HG03064 (cell line): Measurements from ENCODE around the gene PLD4.
"Not testable (repeated sequence)": the region's sequence is repeated elsewhere in the genome, so short reads cannot be mapped to it uniquely, and the experiment has no call there.

Experiments used
- ATAC-seq: cut with Tn5 transposase; IDR thresholded peaks from one replicate; pipeline ENCODE4 v1.9.1; 2021; ENCODE audit warnings: low read depth; ENCODE audit not compliant: unreplicated experiment

PLD4 gene

DNA sequence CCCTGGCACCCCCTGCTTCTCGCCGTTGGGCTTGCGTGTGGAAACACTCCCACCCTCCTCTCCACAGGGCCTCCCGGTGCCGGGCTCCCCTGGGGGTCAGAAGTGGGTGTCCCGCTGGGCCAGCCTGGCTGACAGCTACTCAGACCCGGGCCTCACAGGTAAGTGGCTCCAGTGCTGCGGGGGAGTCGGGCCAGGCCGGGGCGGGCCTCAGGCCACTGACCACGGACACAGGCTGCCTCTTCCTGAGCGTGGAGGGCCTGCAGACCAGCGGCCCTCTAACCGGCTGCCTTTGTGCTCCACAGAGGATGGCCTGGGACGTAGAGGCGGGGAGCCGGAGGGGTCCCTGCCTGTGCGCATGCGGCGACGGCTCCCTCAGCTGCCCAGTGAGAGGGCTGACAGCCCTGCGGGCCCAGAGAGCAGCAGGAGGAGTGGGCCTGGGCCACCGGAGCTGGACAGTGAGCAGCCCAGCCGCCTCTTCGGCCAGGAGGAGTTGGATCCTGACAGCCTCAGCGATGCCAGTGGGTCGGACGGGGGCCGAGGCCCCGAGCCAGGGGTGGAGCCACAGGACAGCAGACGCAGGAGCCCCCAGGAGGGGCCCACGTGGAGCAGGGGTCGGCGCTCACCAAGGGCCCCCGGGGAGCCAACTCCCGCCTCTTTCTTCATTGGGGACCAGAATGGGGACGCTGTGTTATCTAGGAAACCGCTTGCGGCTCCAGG, 38.5 kb upstream of the PLD4 start:
- no peak for ATAC-seq

GRCh38 chr14:104886690-104887622, 37.7 kb upstream of the PLD4 start:
- no peak for ATAC-seq

- ATAC-seq, result no peak
Observed at GRCh38 chr14:104887623-104888488, 36.8 kb upstream of the PLD4 start.

DNA sequence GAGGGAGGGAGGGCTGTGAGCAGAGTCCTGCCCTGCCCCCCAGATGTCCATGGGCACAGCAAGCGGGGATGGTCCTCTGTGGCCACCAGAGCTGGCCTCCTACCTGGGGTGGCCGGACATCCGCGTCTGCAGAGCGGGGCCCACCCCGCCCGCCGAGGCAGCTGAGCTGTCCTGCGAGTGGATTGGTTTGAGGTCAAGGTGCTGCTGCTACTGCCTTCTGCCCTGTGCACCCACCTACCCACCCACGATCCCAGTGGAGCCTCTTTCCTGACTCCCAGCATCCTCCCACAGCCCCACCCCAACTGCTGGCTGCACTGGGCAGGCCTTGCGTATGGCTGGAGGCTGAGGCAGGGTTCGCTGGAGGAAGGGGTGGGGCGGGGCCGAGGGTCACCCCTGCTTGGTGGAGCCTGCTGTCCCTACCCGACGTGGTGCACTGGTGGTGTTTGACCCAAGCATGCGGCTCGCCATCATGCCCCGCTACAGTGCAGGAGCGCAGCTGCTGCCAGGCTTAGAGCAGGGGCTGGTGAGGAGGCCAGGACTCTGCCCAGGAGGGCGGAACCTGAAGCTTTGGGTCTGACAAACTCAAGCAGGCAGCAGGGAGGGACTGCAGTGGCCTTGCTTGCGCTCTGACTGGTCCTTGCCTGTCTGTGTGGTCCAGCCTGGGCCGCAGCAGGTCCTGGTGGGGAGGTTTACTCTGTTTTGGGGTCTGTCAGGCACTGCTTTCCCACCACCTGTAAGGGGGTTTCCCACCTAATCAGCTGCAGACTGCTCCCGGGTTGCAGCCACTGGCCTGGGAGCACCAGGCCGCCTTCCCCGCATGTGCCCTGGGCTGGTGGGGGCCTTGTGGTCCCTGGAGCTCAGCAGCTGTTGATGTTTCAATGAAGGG, 35.9 kb upstream of the PLD4 start:
- no peak for ATAC-seq

GRCh38 chr14:104889375-104889757, 35.3 kb upstream of the PLD4 start:
- ATAC-seq, result no peak

- ATAC-seq, result not testable (repeated sequence)
Observed at GRCh38 chr14:104890292-104890691, 34.4 kb upstream of the PLD4 start.

DNA sequence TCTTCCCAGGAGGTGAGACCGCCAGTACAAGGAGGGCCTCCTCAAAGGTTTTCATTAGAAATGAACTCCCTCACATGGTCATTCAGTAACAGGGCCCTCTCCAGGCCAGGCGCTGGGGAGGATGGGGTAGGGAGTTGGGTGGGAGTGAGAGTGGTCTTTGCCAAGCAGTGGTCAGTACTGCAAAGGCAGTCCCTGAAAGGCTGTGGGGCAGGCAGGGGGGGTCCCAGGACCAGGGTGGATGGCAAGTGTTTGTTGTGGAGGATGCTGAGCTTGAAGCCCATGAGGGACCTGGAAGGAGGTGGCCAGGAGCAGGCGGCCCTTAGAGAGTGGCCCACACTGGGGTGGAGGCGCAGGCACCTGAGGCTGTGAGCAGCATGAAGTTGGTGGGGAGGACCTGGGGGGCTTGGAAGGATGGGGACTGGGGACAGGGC, 33.5 kb upstream of the PLD4 start:
- no peak for ATAC-seq

DNA sequence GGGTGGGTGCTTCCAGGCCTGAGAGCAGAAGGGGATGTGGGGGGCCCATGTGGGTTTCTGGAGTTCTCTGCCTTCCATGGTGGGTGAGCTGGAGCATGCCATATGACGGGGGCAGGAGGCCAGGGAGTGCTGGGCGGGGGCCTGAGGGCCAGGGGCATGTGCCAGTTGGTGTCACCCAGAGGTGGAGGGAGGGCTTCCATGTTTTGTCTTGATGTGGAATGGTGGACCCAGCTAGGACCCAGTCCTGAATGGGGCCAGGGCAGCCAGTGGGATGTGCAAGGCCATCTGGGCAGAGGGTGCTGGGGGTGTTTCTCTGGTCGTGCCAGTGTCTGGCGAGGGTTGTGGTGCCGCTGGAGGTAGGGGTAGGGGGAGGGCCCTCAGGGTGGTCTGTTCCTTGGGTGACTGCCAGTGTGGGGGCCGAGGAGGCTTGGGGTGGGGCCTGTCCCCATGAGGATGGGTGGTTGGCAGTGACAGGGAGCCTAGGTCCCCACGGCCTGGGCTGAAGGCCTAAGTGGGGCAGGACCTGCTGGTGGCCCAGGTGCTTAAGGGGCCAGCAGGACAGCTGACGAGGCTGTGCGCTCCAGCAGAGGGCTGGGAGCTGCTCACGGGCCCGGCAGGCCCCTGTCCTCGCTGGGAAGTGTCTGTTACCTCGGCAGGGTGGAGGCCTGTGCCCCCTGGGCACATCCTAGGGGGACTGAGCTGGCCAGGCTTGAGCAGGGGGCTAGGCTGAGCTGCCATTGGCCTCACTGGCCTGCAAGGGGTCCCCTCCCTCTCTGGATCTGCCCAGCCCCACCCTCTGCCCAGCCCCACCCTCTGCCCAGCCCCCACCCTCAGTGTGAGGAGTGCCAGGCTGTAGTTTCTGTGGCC, 32.8 kb upstream of the PLD4 start:
- no peak for ATAC-seq

DNA sequence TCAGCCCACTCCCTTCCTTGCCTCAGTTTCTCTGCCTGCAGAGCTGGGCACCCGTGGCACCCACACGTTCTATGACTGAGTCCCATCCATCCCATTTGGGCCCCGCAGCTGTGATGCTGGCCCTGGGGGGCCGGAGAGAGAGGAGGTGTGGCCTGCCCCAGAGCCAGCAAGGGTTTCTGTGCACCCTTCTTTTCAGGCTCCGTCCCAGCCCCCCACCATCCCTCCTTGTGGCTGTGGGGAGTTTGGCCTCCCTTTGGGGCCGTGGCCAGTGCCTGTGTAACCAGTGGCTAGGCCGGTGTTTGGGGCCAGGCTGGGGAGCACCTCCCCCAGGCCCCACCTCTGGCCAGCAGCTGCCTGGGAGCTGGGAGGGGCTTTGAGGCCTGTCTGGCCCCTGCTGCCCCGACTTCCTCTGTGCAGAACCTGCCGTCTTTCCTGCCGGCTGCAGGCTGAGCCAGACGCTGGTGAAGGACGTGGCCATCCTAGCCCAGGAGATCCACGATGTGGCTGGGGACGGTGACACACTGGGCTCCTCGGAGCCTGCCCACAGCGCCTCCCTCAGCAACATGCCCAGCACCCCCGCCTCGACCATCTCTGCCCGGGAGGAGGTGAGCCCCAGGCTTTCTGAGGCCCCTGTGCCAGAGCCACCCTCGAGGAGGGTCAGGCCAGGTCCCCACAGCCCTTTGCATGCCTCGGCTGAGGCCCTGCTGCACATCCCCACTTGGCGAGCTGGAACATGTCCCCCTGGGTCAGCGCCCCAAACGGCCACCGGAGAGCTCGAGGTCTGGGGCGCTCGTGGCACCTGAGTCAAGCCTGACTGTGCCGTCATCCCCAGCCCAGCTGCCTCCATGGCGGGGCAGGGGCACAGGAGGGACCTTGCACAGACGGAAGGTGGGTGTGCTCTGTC, 31.9 kb upstream of the PLD4 start:
- no peak for ATAC-seq

GRCh38 chr14:104893435-104894207, 31.1 kb upstream of the PLD4 start:
- ATAC-seq, result no peak

GRCh38 chr14:104894331-104895206, 30.1 kb upstream of the PLD4 start:
- ATAC-seq, result no peak

GRCh38 chr14:104895207-104895785, 29.4 kb upstream of the PLD4 start:
- no peak for ATAC-seq

DNA sequence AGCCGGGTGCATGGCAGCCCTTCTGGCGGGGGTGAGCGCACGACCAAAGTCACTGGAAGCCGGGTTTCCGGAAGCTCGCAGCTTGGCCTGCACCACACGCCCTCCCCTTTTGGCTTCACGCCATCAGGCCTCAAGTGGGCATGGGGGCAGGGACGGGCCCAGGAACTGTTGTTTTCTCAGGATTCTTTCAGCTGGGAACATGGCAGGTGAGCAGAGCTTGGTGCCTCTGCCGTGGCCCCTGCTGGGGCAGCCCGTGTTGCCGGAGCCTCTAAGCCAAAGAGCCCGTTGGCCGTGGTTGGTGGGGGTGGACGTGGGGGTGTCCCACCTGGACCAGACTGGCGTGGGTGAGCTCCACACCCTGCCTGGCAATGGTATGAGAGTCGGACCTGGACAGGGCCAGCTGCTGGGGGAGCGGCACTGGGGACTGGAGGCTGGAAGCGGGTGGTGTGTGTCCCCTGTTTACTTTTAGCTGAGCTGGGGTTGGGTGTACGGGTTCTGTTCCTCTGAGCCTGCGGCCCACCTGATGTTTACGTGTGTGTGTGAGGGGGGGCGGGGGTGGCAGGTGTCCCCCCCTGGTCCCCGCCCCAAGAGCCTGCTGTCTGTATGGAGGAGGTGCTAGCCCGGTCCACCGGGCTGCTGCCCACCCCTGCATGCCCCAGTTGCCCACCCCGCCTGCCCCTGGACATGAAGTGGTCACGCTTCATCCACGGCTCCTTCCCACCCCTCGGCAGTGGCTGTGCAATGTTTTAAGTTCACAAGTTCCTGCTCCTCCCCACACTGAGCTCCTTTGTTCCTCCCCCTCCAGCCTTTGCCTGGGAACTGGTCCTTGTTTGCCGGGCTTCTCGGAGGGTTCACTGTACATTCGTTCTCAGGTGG, 28.7 kb upstream of the PLD4 start:
- no peak for ATAC-seq

DNA sequence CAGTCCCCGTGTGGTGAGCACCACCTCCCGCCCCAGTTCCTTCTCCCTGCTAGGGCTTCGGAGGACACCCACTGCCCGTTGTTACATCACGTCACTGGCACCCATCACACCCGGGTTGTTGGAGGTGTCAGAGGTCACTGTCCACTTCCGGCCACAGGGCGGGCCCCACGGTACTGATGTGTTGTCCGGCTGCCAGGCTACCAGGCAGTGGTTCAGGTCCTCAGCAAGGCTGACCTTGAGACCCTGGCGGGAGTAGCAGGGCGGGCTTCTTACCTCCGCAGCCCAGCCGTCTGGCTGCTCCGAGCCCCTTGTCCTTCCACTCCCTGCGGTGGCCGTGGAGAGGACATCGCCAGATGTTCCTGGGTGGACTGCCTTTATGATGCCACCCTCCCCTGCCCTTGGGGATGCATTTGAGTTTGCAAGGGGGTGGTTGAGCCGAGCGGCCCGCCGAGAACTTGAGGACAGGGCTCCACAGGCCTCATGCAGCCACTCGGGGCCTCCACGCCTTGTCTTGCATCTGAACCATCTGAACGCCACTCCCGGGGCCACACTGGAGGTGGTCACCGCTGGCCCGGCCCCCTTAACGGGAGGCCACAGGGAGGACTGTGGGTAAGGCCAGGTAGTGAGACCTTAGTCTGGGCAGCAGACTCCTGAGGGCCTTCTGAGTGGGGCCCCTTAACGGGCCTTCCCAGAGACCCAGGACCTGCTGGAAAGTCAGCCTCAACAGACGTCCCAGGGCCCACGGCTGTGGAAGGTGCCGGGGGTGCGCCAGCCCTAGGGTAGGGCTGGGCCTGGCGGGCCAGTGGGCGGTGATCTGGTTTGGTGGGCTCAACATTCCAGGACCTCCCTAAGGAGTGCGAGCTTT, 27.1 kb upstream of the PLD4 start:
- no peak for ATAC-seq
